GM19023 (cell line): ENCODE results near the gene LRMDA.
"Not testable (repeated sequence)": the region's sequence is repeated elsewhere in the genome, so short reads cannot be mapped to it uniquely, and the experiment has no call there.

ENCODE experiments used
- ATAC-seq: cut with Tn5 transposase; IDR thresholded peaks from one replicate; pipeline ENCODE4 v1.9.1; 2021; ENCODE audit warnings: mild to moderate bottlenecking, moderate library complexity; ENCODE audit not compliant: unreplicated experiment

LRMDA gene

GRCh38 chr10:75730847-75731246 lies 299.4 kb downstream of the LRMDA start:
- ATAC-seq = no peak

DNA sequence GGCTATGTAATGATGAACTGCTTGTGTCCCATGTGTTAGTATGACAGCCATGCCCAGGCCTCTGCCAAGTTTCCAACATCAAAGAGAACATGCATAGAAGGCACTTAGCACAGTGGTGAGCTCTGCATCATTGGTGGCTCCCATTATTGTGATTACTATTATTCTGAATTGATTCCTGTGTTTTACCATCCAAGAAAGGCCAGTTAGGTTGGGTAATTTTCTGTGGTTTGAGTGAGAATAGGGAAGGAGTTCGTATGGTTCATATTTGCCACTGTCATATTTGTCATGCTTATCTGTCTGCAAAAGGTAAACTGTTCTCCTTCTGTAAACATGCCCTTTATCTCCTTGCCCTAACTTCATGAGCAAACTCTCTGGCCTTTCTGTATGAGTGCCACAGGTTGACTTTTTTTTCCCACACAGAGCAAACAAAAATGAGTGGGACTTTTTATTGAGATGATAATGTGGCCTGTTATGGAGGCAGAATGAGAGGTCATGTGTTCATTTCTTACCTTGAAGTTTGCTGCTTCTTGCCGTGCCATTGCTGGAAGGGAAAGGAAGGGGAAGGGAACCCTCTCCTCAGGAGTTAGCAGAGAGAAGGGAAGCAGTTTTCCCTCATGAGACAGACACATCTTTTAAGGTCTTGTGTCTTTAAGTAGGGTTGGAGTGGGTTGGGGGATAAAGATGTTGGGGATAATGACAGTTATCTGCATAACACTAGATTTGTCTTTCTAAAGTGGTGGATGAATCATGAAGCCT lies 301.9 kb downstream of the LRMDA start:
- ATAC-seq = no peak

DNA sequence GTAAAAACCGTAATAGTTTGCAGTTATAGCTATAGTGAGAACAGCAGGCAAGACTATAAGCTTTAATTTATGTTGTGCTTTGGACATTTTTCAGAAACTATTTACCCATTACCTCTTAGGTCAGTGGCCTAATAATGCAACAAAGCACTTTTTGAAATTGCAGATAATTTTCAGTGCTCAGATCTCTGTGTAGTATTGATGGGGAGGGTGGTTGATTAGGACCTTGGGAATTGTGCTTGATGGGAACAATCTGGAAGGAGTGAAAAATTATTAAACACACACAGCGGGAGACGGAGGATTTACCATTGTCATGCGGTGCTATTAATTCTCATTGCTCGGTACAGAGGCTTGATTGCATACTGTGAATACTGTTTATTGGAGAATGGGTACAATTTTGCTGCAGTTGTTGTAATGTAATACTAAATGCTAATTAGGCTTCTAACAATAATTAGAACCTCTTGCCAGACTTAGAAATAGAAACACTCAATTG lies 304.8 kb downstream of the LRMDA start:
- ATAC-seq = no peak

DNA sequence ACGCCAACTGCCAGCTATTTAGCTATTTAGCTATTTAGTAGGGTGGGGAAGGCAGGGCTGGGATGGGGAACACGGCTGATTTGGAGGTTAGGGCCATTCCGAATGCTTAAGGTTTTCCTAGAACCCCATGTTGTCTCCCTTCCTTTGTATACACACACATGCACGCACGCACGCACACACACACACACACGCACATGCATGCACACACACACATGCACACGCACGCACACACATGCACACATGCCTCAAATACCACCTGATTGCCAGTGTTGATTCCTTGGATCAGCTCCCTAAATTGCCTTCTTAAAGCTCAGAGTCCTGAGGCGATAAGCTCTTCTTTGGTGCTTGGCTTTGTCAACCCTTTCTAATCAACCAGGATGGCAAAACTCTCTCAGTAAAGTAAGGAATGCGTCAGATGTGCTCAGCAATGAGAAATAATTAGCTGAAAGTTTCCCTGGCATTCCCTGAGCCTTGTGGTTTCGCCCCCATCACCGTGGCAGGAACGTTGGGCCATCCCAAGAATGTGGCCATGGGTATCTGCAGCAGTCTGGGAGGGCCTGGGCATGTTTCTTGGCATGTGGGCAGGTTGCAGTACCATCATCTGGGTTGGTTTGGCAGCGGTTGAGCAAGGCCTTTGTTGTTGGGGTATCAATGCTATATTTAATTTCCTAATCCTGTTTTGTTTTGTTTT lies 305.6 kb downstream of the LRMDA start:
- ATAC-seq = no peak

DNA sequence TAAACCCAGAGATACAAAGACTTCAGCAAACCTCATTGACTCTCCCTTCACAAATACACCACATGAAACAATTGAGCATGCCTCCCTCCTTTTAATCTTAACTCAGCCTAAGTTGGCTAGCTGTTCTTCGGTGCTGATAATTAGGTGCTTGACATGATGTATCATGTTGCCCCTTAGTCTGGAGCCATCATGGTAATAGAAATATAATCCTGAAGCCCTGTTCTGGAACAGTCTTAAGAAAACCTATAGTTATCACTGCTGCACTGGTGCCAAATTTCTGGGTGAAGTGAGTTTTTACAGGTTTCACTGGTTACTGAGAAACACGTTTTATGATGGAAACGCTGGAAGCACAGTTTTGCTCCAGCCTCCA lies 306.1 kb downstream of the LRMDA start:
- no peak for ATAC-seq

- no peak for ATAC-seq
These were observed 307.5 kb downstream of the LRMDA start for GRCh38 chr10:75738924-75739323.

- ATAC-seq = no peak
These were observed 308.2 kb downstream of the LRMDA start for GRCh38 chr10:75739414-75740143.

GRCh38 chr10:75740541-75740940 lies 309.1 kb downstream of the LRMDA start:
- no peak for ATAC-seq

GRCh38 chr10:75742355-75742754 lies 310.9 kb downstream of the LRMDA start:
- no peak for ATAC-seq

DNA sequence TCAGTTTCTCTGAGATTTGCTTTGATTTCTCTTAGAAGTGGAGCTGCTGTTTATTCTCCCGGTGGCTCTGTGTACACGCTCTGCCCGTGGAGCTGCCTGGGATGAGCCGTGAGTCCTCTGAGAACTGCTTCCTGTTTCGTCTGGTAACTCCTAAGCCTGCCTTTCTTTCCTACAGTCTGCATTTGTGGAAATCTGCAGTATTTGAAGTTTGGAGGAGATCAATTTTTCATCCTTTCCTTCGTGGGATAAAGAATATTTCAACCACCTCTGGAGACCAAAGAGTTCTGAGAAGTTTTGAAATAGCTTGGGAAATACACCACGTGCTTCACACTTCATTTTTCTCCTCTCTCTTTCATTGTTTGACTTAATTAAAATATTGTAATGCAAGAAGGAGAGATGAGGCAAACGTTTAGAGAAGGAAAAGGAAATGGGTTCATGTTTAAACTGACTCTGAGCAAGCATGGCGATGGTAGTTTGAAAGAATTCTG lies 311.9 kb downstream of the LRMDA start:
- ATAC-seq = no peak

- ATAC-seq = no peak
These were observed 312.8 kb downstream of the LRMDA start for GRCh38 chr10:75744261-75744660.

GRCh38 chr10:75746356-75746755 lies 314.9 kb downstream of the LRMDA start:
- no peak for ATAC-seq

DNA sequence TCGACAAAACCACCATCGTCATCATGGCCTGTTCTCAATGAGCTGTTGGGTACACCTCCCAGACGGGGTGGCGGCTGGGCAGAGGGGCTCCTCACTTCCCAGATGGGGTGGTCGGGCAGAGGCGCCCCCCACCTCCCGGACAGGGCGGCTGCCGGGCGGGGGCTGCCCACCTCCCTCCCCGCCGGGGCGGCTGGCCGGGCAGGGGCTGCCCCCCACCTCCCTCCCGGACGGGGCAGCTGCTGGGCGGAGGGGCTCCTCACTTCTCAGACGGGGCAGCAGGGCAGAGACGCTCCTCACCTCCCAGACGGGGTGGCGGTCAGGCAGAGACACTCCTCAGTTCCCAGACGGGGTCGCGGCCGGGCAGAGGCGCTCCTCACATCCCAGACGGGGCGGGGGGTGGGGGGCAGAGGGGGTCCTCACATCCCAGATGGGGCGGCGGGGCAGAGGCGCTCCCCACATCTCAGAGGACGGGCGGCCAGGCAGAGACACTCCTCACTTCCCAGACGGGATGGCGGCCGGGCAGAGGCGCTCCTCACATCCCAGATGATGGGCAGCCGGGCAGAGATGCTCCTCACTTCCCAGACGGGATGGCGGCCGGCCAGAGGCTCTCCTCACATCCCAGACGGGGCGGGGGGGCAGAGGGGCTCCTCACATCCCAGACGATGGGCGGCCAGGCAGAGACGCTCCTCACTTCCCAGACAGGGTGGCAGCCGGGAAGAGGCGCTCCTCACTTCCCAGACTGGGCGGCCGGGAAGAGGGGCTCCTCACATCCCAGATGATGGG lies 318.9 kb downstream of the LRMDA start:
- not testable (repeated sequence) for ATAC-seq

GRCh38 chr10:75751232-75751631 lies 319.8 kb downstream of the LRMDA start:
- no peak for ATAC-seq

DNA sequence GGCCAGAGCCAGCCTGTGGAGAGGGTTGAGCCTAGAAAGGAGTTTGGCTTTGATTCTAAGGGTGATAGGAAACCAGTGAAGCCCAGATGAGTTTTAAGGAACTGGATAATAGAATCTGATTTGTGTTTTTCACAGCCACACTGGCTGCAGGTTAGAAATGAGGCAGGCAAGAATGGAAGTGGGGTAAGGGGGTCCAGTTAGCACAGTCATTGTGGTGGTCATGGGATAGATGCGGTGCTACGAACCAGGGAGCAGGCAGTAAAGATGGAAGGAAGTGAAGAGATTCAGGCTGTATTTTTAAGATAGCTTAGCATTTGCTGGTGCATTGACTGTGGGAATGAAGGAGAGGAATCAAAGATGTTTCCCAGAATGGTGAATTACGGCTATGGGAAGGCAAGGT lies 322.2 kb downstream of the LRMDA start:
- no peak for ATAC-seq

DNA sequence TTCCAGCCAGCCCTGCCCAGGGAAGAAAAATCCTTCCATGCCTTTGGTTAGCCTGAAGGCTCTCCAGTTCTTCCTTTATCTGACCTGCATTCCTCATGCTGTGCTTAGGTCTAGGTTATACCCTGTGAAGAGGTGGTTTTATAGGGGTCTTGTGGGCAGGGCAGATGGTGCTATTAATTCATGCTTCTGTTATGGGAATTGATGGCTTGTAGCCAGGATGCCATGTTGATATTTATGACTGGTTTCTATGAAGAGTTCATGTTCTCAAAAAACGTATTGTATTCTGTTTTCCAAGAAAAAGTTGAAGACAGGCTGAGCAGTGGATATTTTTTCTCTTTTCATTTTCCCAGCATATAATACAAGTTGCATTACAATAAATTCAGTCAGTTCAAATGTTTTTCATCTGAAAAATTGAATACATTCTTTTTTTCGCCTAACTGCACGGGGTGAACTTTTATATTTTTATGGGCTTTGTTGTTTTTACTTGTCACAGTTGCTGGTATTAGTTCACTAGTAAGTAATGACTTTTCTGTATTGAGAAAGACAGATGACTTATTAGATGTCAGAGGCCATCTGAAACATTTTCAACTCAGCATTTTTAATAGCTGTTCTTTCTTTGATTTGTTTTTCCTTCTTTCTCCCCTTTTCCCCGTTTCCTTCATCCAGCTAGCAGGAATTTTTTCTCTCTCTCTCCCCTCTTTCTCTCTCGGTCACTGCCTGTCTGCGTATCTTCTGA lies 322.8 kb downstream of the LRMDA start:
- ATAC-seq = no peak

- no peak for ATAC-seq
These were observed 324.1 kb downstream of the LRMDA start for GRCh38 chr10:75755528-75755927.

DNA sequence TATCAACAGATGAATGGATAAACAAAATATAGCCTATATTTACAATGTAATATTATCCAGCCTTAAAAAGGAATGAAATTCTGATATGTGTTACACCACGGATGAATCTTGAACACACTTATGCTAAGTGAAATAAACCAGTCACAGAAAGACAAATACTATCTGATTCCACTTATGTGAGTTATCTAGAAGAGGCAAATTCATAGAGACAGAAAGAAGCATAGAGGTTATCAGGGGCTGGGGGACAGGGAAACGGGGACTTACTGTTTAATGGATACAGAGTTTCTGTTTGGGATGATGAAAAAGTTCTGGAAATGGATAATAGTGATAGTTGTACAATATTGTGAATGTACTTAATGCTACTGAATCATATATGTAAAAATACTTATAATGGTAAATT lies 329.9 kb downstream of the LRMDA start:
- no peak for ATAC-seq

GRCh38 chr10:75762431-75762802 lies 331.0 kb downstream of the LRMDA start:
- no peak for ATAC-seq

GRCh38 chr10:75763652-75764051 lies 332.2 kb downstream of the LRMDA start:
- no peak for ATAC-seq
